Esophagus squamous epithelium (tissue), 4 donors: ENCODE results near the gene PRPF38B.
A peak's percentile ranks its signal among the peaks of the same experiment; 100 is the strongest.

Experiments
- CTCF ChIP-seq, 6 experiments: fragments of 450-650 bp in 4 of 6; fragments of 200-600 bp in 2 of 6; sonication (generic) in 2 of 6; IDR thresholded peaks; one replicate each; pipeline ENCODE4 v1.5.1; 2016 to 2019; ENCODE audit warnings: antibody characterized with exemption in 6 of 6, mild to moderate bottlenecking in 4 of 6, moderate library complexity in 4 of 6
- POLR2A ChIP-seq, 4 donors: fragments of 450-650 bp; IDR thresholded peaks; one replicate each; pipeline ENCODE4 v1.6.1; 2017; ENCODE audit warnings: antibody characterized with exemption in 4 of 4, mild to moderate bottlenecking in 4 of 4, moderate library complexity in 3 of 4

DNA sequence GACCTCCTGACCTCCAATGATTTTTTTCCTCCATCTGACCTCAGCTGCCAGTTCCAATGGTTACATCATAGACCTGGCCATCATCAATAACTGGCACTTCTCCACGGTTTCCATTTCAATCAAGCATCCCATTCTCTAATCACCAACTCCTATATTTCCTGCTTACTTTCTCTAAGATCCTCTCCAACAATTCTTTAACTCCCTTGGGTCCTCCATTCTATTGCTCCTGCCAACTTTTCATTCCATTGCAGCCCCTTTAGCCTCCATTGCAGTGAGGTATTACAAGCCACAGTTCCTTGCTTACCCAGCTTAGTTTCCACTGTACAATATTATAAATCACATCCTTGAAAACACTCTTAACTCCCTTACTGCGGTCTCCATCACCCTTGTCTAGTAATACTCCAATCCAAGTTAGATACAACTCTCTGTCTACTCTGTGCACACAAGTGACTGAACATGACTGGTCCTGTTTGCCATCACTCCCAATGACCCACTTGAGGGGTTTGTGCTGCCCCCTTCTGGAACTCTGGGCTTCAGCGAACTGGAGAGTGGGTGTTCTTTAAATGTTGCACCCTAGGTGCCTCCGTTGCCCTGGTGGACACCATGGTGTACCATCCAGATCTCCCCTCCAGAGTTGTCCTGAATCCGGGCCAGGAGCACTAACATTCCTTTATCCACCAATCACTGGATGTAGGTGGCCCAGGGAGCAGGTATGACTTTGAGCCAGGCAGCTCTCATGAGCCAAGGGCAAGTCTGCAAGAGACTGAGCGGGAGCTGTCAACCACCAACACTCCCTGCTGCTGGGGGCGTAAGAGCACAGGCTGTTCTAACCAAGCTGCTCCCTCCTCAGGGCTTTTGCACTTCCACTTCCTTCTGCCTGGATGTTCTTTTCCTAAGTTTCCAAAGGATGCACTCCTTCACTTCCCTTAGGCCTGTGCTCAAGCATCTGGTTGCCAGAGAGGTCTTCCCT is 16.9 kb downstream of the PRPF38B start:
- peak in 1 of 6 experiments; percentile 14 for TF ChIP-seq CTCF (IDR thresholded peaks at IDR 0.05)
- TF ChIP-seq POLR2A (IDR thresholded peaks at IDR 0.05) = no peak
